SU-DHL-6 (cell line): Measurements from ENCODE around the gene HRC.

Experiments used
- H2AFZ ChIP-seq: fragments of 200-600 bp; sonication (generic); 2 replicates; pipeline ENCODE4 v1.6.1; 2014; ENCODE audit warnings: low read depth, mild to moderate bottlenecking, moderate library complexity, mixed read lengths, antibody characterized with exemption, low read length; ENCODE audit not compliant: severe bottlenecking
- H3F3A ChIP-seq: fragments of 200-600 bp; shearing (Covaris generic); 2 replicates; pipeline ENCODE4 v1.6.0; 2016; ENCODE audit warnings: antibody characterized with exemption, mild to moderate bottlenecking; ENCODE audit not compliant: insufficient read depth
- H3K27ac ChIP-seq: fragments of 200-600 bp; sonication (generic); 2 replicates; pipeline ENCODE4 v1.5.1; 2016; ENCODE audit warnings: low read depth, mild to moderate bottlenecking, low read length, moderate library complexity, mixed read lengths
- H3K27me3 ChIP-seq: fragments of 200-600 bp; sonication (generic), shearing (Covaris generic); 2 replicates; pipeline ENCODE4 v1.6.0; 2014; ENCODE audit warnings: mild to moderate bottlenecking, low read length
- H3K36me3 ChIP-seq: fragments of 200-600 bp; sonication (generic); 2 replicates; pipeline ENCODE4 v1.6.1; 2014; ENCODE audit warnings: mild to moderate bottlenecking, low read length, mixed read lengths
- H3K4me2 ChIP-seq: fragments of 300-600, 200-600 bp; shearing (Covaris generic), sonication (generic); 2 replicates; pipeline ENCODE4 v1.6.0; 2014; ENCODE audit warnings: low read length, low read depth, mild to moderate bottlenecking; ENCODE audit not compliant: poor library complexity, severe bottlenecking
- H3K4me3 ChIP-seq: fragments of 200-600 bp; sonication (generic); 2 replicates; pipeline ENCODE4 v1.5.1; 2014; ENCODE audit warnings: antibody characterized with exemption, low read length, mild to moderate bottlenecking, mixed read lengths; ENCODE audit not compliant: insufficient read depth, poor library complexity, severe bottlenecking
- H3K79me2 ChIP-seq: fragments of 200-600 bp; sonication (generic); 2 replicates; pipeline ENCODE4 v1.6.1; 2014; ENCODE audit warnings: mild to moderate bottlenecking, low read length, moderate library complexity; ENCODE audit not compliant: insufficient read depth
- H3K9ac ChIP-seq: fragments of 200-600 bp; sonication (generic); 2 replicates; pipeline ENCODE4 v1.7.0; 2014; ENCODE audit warnings: mild to moderate bottlenecking, low read length
- H3K9me2 ChIP-seq: fragments of 200-600 bp; sonication (generic); replicated peaks from 2 replicates; pipeline ENCODE4 v1.6.1; 2014; ENCODE audit warnings: low read length; ENCODE audit not compliant: insufficient read depth
- H3K9me3 ChIP-seq: fragments of 200-600 bp; sonication (generic); 2 replicates; pipeline ENCODE4 v1.6.1; 2014; ENCODE audit warnings: low read length, mixed read lengths; ENCODE audit not compliant: insufficient read depth
- H4K20me1 ChIP-seq: fragments of 200-600 bp; sonication (generic); 2 replicates; pipeline ENCODE4 v1.6.1; 2014; ENCODE audit warnings: low read depth, mild to moderate bottlenecking, antibody characterized with exemption, low read length, moderate library complexity, mixed read lengths
- EZH2phosphoT487 ChIP-seq: fragments of 200-600 bp; sonication (generic), shearing (Covaris generic); conservative IDR thresholded peaks from 2 replicates; pipeline ENCODE4 v1.6.1; 2018; ENCODE audit warnings: mild to moderate bottlenecking, antibody characterized with exemption, low read length, moderate library complexity, mixed read lengths
- TF ChIP-seq, protein P1 (sequence below): fragments of 200-600 bp; sonication (generic); IDR thresholded peaks from one replicate; pipeline ENCODE4 v1.5.1; 2017; ENCODE audit warnings: antibody characterized with exemption, mild to moderate bottlenecking, low read length, moderate library complexity; ENCODE audit not compliant: insufficient read depth, poor library complexity, severe bottlenecking

The HRC gene

GRCh38 chr19:49173198-49173597, 18.0 kb upstream of the HRC start:
- Histone ChIP-seq H3K9ac (no peak overlapping the region), H3K9me2 (no peaks in the 10 kb centered on the region), H3K36me3 (no peaks in the 10 kb centered on the region), H3K27me3 (no peaks in the 10 kb centered on the region), H2AFZ (no peak overlapping the region), H3K9me3 (no peaks in the 10 kb centered on the region), H3K4me3 (no peak overlapping the region), H4K20me1 (no peaks in the 10 kb centered on the region), H3K27ac (no peak overlapping the region), H3K79me2 (no peaks in the 10 kb centered on the region), H3F3A (no peaks in the 10 kb centered on the region), H3K4me2 (no peak overlapping the region)
- TF ChIP-seq, protein P1, sequence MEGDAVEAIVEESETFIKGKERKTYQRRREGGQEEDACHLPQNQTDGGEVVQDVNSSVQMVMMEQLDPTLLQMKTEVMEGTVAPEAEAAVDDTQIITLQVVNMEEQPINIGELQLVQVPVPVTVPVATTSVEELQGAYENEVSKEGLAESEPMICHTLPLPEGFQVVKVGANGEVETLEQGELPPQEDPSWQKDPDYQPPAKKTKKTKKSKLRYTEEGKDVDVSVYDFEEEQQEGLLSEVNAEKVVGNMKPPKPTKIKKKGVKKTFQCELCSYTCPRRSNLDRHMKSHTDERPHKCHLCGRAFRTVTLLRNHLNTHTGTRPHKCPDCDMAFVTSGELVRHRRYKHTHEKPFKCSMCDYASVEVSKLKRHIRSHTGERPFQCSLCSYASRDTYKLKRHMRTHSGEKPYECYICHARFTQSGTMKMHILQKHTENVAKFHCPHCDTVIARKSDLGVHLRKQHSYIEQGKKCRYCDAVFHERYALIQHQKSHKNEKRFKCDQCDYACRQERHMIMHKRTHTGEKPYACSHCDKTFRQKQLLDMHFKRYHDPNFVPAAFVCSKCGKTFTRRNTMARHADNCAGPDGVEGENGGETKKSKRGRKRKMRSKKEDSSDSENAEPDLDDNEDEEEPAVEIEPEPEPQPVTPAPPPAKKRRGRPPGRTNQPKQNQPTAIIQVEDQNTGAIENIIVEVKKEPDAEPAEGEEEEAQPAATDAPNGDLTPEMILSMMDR = no peak
- TF ChIP-seq EZH2phosphoT487 = no peak

DNA sequence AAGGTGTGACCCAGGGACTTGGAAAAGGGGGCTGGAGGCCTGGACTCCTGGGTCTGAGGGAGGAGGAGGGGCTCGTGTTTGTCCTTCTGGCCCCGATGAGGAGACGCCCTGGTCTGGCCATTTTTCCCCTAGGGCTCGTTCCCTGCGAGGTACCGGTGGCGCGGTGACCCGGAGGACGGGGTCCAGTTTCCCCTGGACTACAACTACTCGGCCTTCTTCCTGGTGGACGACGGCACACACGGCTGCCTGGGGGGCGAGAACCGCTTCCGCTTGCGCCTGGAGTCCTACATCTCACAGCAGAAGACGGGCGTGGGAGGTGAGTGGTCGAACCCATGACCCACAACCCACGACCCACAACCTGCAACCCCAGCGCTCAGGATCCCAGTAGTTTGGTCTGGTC, 13.2 kb upstream of the HRC start:
- Histone ChIP-seq H3K79me2 (no peaks in the 10 kb centered on the region), H3K4me3 (no peak overlapping the region), H3F3A (no peaks in the 10 kb centered on the region), H3K36me3 (no peaks in the 10 kb centered on the region), H3K27ac (no peak overlapping the region), H3K9me2 (no peaks in the 10 kb centered on the region), H3K27me3 (no peaks in the 10 kb centered on the region), H3K4me2 (no peak overlapping the region), H4K20me1 (no peaks in the 10 kb centered on the region), H3K9me3 (no peaks in the 10 kb centered on the region), H3K9ac (no peak overlapping the region), H2AFZ (no peak overlapping the region)
- TF ChIP-seq EZH2phosphoT487 = no peak
- TF ChIP-seq, protein P1 = no peak

- H3K4me3 ChIP-seq = no peak overlapping the region
- H3K36me3 ChIP-seq = no peaks in the 10 kb centered on the region
- H3K4me2 ChIP-seq = no peak overlapping the region
- no peaks in the 10 kb centered on the region for H3K27me3 ChIP-seq
- no peaks in the 10 kb centered on the region for H3F3A ChIP-seq
- H3K9me3 ChIP-seq = no peaks in the 10 kb centered on the region
- no peak overlapping the region for H3K27ac ChIP-seq
- no peak for TF ChIP-seq EZH2phosphoT487
- TF ChIP-seq, protein P1 = no peak
- H3K79me2 ChIP-seq = no peaks in the 10 kb centered on the region
- no peaks in the 10 kb centered on the region for H3K9me2 ChIP-seq
- no peak overlapping the region for H2AFZ ChIP-seq
- no peaks in the 10 kb centered on the region for H4K20me1 ChIP-seq
- no peak overlapping the region for H3K9ac ChIP-seq
These were observed 12.7 kb upstream of the HRC start for GRCh38 chr19:49167857-49168409.
